ENCODE measurements around the gene NADK. TPM values are rescaled to one million over a fixed set of nuclear protein-coding genes. Genes with fewer than 3 reads are reported as not detected.

The NADK gene
- total and polyA plus RNA-seq, 2 of the 13 experiments (the other 11 are each of a cell fraction or from before 2014, with no cell fraction given): 56.6 to 60.1 TPM

DNA sequence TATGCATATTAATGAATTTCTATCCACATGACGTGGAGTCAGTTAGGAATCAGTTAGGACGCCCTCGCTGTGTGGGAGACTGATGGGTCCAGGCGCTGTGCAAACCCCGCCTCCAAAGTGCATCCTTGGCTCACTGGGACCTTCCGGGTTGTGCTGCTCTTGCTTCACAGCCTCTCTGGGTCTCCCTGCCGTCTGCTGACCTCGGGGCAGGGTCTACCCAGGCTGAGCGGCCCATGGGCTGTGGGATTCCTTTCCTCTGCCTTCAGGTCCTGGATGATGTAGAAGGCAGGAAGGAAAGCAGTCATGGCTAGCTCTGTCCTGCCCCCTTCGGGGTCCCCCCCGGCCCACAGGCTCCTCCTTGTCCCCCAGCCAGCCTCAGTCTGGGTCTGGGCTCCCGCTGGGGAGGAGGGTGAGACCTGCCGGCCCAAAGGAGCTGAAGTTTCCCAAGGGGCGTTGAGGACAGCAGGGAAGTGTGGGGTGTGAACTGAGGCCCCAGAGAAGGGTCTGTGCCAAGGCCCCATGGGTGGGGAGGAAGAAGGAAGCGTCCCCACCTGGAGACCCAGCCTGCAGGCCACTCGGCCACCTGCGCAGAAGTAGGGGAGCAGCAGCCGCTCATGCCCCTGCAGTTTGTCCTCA, 29.5 kb downstream of the NADK start (continued):
- TF ChIP-seq MBNL3 (CRISPR knock-in tag; conservative IDR thresholded peaks at IDR 0.05) (no peak), PHF20 (CRISPR knock-in tag; IDR thresholded peaks at IDR 0.05) (peak; percentile 36; the same call in 1 of the 2 replicates), ZNF432 (CRISPR knock-in tag; IDR thresholded peaks at IDR 0.05; ENCODE audit: borderline replicate concordance) (no peak), ZNF546 (CRISPR knock-in tag; conservative IDR thresholded peaks at IDR 0.05) (no peak), ZNF496 (CRISPR knock-in tag; IDR thresholded peaks at IDR 0.05; ENCODE audit: insufficient replicate concordance) (no peak), ZSCAN21 (CRISPR knock-in tag; IDR thresholded peaks at IDR 0.05; ENCODE audit: borderline replicate concordance) (no peak), ZNF460 (CRISPR knock-in tag; IDR thresholded peaks at IDR 0.05; ENCODE audit: borderline replicate concordance) (no peak), HNRNPK (IDR thresholded peaks at IDR 0.05; ENCODE audit: low read depth, low read length, poor library complexity, severe bottlenecking) (no peak), RBFOX2 (IDR thresholded peaks at IDR 0.05; ENCODE audit: low read depth, low read length) (0 out of 2 replicates have a peak, but pooled peaks have one; percentile 33), ZNF567 (CRISPR knock-in tag; IDR thresholded peaks at IDR 0.05; ENCODE audit: borderline replicate concordance) (no peak), KLF16 (CRISPR knock-in tag; IDR thresholded peaks at IDR 0.05) (no peak), KDM4B (CRISPR knock-in tag; IDR thresholded peaks at IDR 0.05) (no peak), MTF2 (CRISPR knock-in tag; IDR thresholded peaks at IDR 0.05; ENCODE audit: borderline replicate concordance) (no peak), HNRNPH1 (optimal IDR thresholded peaks at IDR 0.05; ENCODE audit: low read depth, low read length) (no peak), ZNF382 (CRISPR knock-in tag; IDR thresholded peaks at IDR 0.05; ENCODE audit: borderline replicate concordance) (no peak), SRY (CRISPR knock-in tag; IDR thresholded peaks at IDR 0.05) (no peak), SMAD1 (CRISPR knock-in tag; IDR thresholded peaks at IDR 0.05; ENCODE audit: borderline replicate concordance, low read depth) (no peak), JUND (CRISPR knock-in tag; IDR thresholded peaks at IDR 0.05) (no peak)
- TF ChIP-seq, protein P1, sequence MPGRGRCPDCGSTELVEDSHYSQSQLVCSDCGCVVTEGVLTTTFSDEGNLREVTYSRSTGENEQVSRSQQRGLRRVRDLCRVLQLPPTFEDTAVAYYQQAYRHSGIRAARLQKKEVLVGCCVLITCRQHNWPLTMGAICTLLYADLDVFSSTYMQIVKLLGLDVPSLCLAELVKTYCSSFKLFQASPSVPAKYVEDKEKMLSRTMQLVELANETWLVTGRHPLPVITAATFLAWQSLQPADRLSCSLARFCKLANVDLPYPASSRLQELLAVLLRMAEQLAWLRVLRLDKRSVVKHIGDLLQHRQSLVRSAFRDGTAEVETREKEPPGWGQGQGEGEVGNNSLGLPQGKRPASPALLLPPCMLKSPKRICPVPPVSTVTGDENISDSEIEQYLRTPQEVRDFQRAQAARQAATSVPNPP (CRISPR knock-in tag; IDR thresholded peaks at IDR 0.05): no peak
- TF ChIP-seq, protein P2, sequence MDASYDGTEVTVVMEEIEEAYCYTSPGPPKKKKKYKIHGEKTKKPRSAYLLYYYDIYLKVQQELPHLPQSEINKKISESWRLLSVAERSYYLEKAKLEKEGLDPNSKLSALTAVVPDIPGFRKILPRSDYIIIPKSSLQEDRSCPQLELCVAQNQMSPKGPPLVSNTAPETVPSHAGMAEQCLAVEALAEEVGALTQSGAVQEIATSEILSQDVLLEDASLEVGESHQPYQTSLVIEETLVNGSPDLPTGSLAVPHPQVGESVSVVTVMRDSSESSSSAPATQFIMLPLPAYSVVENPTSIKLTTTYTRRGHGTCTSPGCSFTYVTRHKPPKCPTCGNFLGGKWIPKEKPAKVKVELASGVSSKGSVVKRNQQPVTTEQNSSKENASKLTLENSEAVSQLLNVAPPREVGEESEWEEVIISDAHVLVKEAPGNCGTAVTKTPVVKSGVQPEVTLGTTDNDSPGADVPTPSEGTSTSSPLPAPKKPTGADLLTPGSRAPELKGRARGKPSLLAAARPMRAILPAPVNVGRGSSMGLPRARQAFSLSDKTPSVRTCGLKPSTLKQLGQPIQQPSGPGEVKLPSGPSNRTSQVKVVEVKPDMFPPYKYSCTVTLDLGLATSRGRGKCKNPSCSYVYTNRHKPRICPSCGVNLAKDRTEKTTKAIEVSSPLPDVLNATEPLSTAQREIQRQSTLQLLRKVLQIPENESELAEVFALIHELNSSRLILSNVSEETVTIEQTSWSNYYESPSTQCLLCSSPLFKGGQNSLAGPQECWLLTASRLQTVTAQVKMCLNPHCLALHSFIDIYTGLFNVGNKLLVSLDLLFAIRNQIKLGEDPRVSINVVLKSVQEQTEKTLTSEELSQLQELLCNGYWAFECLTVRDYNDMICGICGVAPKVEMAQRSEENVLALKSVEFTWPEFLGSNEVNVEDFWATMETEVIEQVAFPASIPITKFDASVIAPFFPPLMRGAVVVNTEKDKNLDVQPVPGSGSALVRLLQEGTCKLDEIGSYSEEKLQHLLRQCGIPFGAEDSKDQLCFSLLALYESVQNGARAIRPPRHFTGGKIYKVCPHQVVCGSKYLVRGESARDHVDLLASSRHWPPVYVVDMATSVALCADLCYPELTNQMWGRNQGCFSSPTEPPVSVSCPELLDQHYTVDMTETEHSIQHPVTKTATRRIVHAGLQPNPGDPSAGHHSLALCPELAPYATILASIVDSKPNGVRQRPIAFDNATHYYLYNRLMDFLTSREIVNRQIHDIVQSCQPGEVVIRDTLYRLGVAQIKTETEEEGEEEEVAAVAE (CRISPR knock-in tag; IDR thresholded peaks at IDR 0.05; ENCODE audit: borderline replicate concordance): 0 out of 2 replicates have a peak, but pooled peaks have one; percentile 55
- TF ChIP-seq, protein P3, sequence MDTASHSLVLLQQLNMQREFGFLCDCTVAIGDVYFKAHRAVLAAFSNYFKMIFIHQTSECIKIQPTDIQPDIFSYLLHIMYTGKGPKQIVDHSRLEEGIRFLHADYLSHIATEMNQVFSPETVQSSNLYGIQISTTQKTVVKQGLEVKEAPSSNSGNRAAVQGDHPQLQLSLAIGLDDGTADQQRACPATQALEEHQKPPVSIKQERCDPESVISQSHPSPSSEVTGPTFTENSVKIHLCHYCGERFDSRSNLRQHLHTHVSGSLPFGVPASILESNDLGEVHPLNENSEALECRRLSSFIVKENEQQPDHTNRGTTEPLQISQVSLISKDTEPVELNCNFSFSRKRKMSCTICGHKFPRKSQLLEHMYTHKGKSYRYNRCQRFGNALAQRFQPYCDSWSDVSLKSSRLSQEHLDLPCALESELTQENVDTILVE (CRISPR knock-in tag; IDR thresholded peaks at IDR 0.05): no peak
- TF ChIP-seq, protein P4, sequence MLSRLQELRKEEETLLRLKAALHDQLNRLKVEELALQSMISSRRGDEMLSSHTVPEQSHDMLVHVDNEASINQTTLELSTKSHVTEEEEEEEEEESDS (CRISPR knock-in tag; IDR thresholded peaks at IDR 0.05; ENCODE audit: borderline replicate concordance): no peak

Data from HepG2 (cell line).